ENCODE results near the gene FAM227B. TPM values are rescaled to one million over a fixed set of nuclear protein-coding genes. Genes with fewer than 3 reads are reported as not detected.
A peak's percentile ranks its signal among the peaks of the same experiment; 100 is the strongest.
"Not testable (repeated sequence)": the region's sequence is repeated elsewhere in the genome, so short reads cannot be mapped to it uniquely, and the experiment has no call there.

Gene FAM227B, protein sequence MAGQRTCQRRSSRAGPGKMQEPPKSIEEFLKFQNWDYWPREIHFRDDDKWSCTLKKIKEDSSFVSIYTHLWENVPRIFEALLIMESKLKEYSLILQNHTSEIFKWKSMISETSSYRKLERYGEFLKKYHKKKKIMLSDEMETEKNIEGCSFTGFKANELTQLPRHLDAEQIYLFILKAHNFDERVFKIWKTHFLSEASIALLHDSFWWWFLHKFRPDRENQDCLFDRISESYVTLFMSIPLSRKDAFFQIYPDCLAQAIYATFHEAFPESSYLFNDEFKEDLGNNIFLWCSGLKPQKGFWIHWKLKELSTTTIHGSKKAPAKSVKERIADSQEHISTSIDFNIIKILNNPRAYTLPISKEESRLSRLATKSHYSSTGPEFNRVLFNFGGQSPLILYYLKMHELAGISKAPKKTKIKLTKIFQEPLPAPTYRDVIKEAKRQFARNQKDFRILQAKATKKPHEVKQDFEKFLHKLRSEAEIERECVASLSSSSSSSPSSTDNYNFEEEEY
- 1 to 10 TPM; 2.9 to 4.1 TPM for total RNA-seq

DNA sequence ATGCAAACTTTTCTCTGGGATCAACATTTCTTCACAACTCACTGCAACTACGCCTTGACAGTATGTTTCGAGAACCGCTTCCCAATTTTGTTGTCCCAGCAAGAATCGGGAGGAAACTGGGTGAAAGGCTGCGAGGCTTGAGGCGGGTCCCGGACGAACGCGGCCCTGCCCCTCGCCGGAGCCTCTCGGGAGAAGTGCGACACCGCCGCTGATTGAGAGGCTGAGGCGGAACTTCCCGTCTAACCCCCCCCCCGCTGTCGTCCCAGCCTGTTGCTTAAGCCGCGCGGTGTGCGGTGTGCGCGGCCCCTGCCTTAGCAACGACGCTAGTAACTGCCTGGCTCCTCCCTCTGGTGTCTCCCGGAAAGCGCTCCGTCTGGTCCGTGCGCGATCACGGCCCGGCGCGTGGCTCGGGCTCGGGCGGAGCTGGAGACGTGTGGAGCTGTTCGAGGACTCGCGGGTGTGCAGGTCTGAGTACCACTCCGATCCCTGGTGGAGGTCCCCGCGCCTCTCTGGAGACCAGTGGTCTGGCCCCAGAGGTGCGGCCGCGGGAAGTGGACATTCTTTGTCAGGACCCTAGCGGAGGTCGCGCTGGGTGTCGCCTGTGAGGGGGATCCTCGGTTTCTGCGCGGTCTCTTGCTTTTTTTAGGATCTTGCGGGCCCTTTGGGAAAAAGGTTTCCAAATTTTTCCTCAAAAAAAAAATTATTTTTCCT, at the start of gene FAM227B, which contains the start of gene DTWD1:
Gene FAM227B, minus strand, starts transcription at position 161 of the 711 bp plus-strand sequence. CDS start 5,647 bp downstream, outside the sequence.
Gene DTWD1, plus strand, starts transcription at position 391 of the 711 bp plus-strand sequence. CDS start 4,120 bp downstream, outside the sequence.
- Mint-ChIP-seq H3K4me1 (peaks cover 31% of the 10 kb centered on the region), H3K27me3 (no peaks in the 10 kb centered on the region), H3K4me3 (peak within 1 kb of the TSS; percentile 90), H3K9me3 (peaks cover 7% of the 10 kb centered on the region), H3K27ac (peak within 1 kb of the TSS; percentile 92), H3K36me3 (peaks cover 30% of the 10 kb centered on the region)
- DNase-seq = peak; percentile 93

DNA sequence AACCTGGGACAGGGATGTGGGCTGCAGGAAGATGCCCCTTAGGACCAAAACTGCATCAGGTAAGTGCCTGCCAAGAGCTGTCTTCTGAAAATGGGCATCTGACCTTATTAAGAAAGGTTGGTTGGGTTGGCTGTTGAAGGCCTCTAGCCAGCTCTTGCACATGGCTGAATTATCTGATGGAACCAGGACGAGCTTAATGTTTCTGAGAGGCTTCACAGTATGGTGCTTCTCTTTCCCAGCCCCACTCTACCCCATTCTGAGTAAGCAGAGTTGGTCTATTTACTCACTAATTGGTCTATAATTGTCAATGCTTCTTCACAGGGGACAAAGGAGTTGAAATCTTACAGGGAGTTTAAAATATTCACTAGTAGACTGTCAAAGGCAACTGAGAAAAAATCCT, 48.7 kb upstream of the FAM227B start:
- Mint-ChIP-seq H3K4me3 (no peak overlapping the region), H3K4me1 (no peaks in the 10 kb centered on the region), H3K9me3 (no peaks in the 10 kb centered on the region), H3K27me3 (peaks cover 12% of the 10 kb centered on the region), H3K36me3 (no peaks in the 10 kb centered on the region), H3K27ac (no peak overlapping the region)
- DNase-seq = no peak

DNA sequence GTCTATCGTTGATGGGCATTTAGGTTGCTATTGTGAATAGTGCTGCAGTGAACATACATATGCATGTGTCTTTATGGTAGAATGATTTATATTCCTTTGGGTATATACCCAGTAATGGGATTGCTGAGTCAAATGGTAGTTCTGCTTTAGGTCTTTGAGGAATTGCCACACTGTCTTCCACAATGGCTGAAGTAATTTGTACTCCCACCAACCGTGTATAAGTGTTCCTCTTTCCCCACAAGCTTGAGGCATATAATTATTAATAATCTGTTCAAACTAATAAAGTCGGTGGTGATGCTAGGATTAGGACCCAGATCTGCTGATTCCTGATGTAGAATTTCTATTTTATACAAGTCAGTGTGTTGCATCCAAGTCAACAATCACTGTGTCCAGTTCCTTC, 45.9 kb upstream of the FAM227B start:
- H3K36me3 Mint-ChIP-seq, DNase-seq, H3K4me1 Mint-ChIP-seq, H3K9me3 Mint-ChIP-seq, H3K27me3 Mint-ChIP-seq, H3K4me3 Mint-ChIP-seq, H3K27ac Mint-ChIP-seq: not testable (repeated sequence)

DNA sequence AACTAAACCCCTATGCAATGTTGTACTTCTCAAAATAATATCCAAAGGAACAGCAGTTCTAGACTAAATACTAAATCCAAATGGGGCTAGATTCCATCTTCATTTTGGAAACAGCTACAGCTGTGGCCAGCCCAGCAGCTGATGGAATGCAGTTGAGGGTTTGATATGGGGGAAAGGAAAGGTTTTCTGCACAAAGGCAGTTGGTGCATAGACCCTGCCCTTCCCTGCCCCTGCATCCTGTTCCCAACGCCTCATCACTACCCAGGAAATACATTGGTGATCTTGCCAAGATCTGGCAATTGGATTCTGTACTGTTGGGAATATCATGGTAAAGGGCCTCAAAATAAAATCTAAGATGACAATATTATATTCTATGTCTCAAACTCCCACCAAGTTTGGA, 44.1 kb upstream of the FAM227B start:
- H3K4me1 Mint-ChIP-seq = no peaks in the 10 kb centered on the region
- no peak overlapping the region for H3K4me3 Mint-ChIP-seq
- no peaks in the 10 kb centered on the region for H3K9me3 Mint-ChIP-seq
- H3K36me3 Mint-ChIP-seq = no peaks in the 10 kb centered on the region
- no peak overlapping the region for H3K27ac Mint-ChIP-seq
- DNase-seq = no peak
- H3K27me3 Mint-ChIP-seq = peaks cover 7% of the 10 kb centered on the region

DNA sequence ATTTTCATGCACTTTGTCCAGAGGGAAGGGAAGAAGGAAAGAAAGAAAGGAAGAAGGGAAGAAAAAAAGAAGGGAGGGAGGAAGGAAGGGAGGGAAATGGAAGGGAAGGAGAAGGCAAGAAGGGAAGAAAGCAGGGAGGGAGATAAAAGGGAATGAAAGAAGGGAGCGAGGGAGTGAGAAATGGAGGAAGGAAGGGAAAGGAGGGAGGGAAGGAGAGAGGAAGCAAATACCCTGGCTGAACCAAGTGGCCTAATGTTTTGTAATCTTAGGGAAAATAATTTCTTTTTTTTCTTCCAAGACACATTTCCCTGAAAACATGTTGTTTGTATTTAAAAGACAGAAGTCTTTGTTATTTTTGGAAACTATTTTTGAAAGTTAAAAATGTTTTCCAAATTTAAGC, 36.1 kb upstream of the FAM227B start:
- H3K4me1 Mint-ChIP-seq = no peaks in the 10 kb centered on the region
- peaks cover 11% of the 10 kb centered on the region for H3K9me3 Mint-ChIP-seq
- no peak for DNase-seq
- peaks cover 3% of the 10 kb centered on the region for H3K27me3 Mint-ChIP-seq
- H3K36me3 Mint-ChIP-seq = no peaks in the 10 kb centered on the region
- H3K27ac Mint-ChIP-seq = no peak overlapping the region
- H3K4me3 Mint-ChIP-seq = no peak overlapping the region

DNA sequence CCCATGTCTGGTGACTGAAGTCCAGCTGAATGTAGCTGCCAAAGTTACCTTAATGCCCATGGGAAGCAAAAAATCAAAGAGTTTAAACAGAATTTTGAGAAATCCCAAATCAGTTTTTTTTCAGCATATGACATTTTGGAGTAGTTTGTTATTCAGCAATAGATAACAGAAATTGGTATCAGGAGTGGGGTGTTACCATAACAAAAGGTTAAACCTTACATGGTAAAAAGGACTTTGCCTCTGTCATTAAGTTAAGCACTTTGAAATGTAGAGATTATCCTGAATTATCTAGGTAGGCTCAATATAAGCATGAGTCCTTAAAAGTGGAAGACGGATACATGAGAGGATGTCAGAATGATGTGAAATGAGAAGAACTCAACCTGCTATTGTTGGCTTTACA, 32.3 kb upstream of the FAM227B start:
- Mint-ChIP-seq H3K36me3 (no peaks in the 10 kb centered on the region), H3K4me3 (no peak overlapping the region), H3K27ac (no peak overlapping the region), H3K4me1 (no peaks in the 10 kb centered on the region), H3K27me3 (no peaks in the 10 kb centered on the region), H3K9me3 (peaks cover 9% of the 10 kb centered on the region)
- DNase-seq = no peak

DNA sequence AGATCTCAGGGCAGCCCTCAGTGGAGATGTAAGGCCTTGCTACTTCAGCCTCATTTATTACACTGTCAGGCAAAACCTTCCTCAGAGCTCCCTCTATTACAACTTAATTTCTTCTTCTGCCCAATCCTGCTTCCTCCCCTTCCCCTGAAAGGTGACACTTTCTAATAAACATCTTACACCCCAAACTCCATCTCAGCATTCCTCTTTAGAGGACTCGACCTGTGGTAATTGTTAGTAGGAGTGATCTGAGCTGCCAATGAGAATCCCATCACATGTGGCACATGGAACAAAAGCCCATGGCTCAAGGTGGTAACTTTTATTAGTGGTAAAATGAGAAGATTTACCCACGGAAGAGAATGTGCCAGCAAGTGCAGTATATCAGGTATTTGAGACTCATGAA, 30.1 kb upstream of the FAM227B start:
- Mint-ChIP-seq H3K27ac (no peak overlapping the region), H3K36me3 (peaks cover 3% of the 10 kb centered on the region), H3K4me3 (no peak overlapping the region), H3K4me1 (no peaks in the 10 kb centered on the region), H3K9me3 (peaks cover 9% of the 10 kb centered on the region), H3K27me3 (no peaks in the 10 kb centered on the region)
- no peak for DNase-seq

DNA sequence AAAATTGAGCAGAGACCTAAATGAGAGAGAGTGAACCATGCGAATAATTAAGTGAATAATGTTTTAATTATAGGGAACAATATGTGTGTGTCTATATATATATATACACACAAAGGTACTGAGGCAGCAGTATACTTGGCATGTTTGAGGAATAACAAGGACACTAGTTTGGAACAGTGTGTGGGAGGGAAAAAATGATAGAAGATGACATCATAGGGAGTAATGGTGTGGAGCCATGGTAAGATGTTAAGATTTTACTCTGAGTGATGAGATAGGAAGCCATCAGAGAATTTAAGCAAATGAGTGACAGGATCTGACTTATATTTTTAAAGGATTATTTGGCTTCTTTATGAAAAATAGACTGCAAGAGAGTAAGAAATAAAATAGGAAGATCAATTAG, 29.4 kb upstream of the FAM227B start:
- H3K36me3 Mint-ChIP-seq = peaks cover 4% of the 10 kb centered on the region
- H3K27ac Mint-ChIP-seq = no peak overlapping the region
- no peak overlapping the region for H3K4me3 Mint-ChIP-seq
- H3K9me3 Mint-ChIP-seq = peaks cover 9% of the 10 kb centered on the region
- DNase-seq = no peak
- no peaks in the 10 kb centered on the region for H3K27me3 Mint-ChIP-seq
- no peaks in the 10 kb centered on the region for H3K4me1 Mint-ChIP-seq

DNA sequence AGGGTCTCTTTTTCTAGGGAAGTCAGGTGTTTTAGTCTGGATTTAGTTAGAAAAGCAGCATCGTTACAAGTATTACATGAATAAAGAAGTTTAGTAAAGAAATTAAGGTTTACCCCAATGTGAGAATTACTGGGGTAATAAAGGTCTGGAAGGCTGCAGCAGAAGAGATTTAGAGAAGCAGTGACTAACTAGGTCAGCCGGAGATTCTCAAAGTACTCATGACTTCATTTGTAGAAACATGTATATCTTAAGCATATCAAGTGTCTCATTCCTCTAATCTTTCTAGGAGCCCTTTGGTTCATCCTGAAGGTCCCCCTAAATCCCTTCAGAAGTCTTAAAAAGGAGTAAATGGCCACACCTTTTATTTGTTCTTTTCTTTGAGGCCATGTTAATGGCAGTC, 26.3 kb upstream of the FAM227B start:
- no peak for DNase-seq
- H3K9me3 Mint-ChIP-seq = no peaks in the 10 kb centered on the region
- peaks cover 13% of the 10 kb centered on the region for H3K36me3 Mint-ChIP-seq
- no peaks in the 10 kb centered on the region for H3K4me1 Mint-ChIP-seq
- H3K4me3 Mint-ChIP-seq = no peak overlapping the region
- no peaks in the 10 kb centered on the region for H3K27me3 Mint-ChIP-seq
- no peak overlapping the region for H3K27ac Mint-ChIP-seq

DNA sequence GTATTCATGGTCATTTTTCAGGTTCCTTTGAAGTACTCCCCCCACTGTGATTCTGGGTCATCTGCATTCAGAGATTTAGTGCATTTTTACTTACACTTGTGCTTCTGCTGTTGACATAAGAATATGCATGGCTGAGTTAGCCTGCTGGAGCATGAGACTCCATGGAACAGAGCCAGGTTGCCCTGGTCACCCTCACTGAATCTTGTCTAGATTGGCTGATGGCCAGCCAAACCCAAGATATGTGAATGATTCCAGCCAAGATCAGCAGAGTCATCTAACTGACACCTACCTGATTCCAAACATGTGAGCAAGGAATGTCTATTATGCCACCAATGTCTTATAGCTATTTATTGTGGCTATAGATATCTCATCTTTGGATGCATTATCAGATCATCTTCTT, 25.3 kb upstream of the FAM227B start:
- Mint-ChIP-seq H3K27ac (no peak overlapping the region), H3K9me3 (no peaks in the 10 kb centered on the region)

DNA sequence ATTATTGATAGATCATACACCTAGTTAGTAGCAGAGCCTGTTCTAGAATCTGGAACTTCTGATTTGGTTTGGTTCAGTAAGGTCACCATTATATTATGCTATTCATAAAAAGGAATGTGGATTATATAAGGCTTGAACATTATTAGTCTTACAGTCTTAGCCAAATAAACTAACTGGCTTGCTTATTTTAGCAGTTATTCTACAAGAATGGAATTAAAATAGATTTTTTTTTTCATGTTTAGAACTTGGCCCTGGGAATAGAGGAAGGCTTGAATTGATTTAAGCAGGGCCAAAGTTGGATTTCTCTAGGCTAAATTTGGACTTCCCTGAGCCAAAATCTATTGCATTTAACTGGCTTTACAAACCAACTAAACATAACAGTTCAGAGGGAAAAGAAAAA, 24.7 kb upstream of the FAM227B start:
- Mint-ChIP-seq H3K27ac (no peak overlapping the region), H3K4me3 (no peak overlapping the region), H3K27me3 (no peaks in the 10 kb centered on the region), H3K36me3 (peaks cover 16% of the 10 kb centered on the region), H3K4me1 (no peaks in the 10 kb centered on the region), H3K9me3 (no peaks in the 10 kb centered on the region)
- DNase-seq = no peak

More for the DNA sequence above, 25.3 kb upstream of the FAM227B start:
- H3K4me3 Mint-ChIP-seq = no peak overlapping the region
- H3K4me1 Mint-ChIP-seq = no peaks in the 10 kb centered on the region
- peaks cover 16% of the 10 kb centered on the region for H3K36me3 Mint-ChIP-seq
- no peak for DNase-seq
- no peaks in the 10 kb centered on the region for H3K27me3 Mint-ChIP-seq

DNA sequence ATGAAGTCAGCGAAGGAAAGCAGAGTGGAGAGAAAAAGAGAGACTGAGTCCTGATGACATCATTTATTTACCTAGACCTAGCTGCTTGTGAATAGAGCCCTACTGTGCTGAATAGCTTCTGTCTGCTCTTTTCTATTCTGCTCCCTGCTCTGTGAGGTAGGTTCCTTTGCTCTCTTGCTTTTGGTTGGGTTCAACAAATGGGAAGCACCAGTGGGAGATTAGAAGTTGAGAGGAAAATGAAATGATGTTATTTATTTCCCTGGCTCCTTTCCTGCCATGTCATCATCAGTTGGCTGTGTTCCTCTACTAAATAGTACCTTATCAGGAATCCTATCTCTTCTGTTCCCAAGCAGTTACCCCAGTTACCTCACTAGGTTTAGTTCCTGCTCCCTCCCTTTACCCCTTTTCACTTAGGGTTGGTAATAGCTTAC, 23.8 kb upstream of the FAM227B start:
- DNase-seq = no peak
- H3K4me1 Mint-ChIP-seq = no peaks in the 10 kb centered on the region

DNA sequence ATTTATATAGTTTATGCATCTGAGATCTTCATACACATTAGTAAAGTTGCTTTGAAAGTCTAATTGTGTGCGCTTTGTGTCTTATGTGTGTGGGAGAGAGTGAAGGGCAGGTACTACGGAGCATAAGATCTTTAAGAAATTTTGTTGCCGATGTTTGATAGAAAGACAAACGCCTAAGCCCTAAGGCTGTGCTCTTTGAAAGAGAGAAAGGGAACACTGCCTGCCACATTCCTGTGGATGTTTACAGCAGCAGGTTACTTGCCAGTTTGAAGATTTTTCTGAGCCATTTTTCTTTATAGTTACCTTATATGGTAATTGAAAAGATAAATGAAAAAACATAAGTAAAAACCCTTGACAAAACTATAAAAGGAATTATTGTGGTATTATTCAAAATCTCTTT, 17.2 kb upstream of the FAM227B start:
- Mint-ChIP-seq H3K9me3 (no peaks in the 10 kb centered on the region), H3K4me3 (no peak overlapping the region), H3K27ac (no peak overlapping the region), H3K4me1 (peaks cover 4% of the 10 kb centered on the region), H3K36me3 (peaks cover 15% of the 10 kb centered on the region), H3K27me3 (no peaks in the 10 kb centered on the region)
- DNase-seq = no peak

More for the DNA sequence above, 23.8 kb upstream of the FAM227B start:
- Mint-ChIP-seq H3K27ac (peak overlapping the region; percentile 20), H3K4me3 (no peak overlapping the region), H3K27me3 (no peaks in the 10 kb centered on the region), H3K36me3 (peaks cover 16% of the 10 kb centered on the region), H3K9me3 (no peaks in the 10 kb centered on the region)

DNA sequence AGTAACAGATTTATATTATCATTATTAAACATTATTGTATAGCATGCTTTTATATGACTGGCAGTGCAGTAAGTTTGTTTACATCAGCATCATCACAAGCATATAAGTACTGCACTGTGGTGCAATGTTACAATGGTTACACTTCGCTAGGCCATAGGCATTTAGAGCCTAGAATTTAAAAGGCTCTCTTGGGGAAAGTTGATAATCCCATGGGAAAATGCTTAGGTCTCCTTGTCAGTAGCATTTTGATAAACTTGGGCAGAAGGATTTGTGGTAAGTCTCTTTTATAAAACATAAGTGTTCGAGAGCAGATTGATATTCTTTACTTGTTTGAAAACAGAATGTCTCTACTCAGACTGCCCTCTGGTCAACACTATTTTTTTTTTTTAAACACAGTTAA, 7.8 kb upstream of the FAM227B start:
- H3K27ac Mint-ChIP-seq = no peak overlapping the region
- H3K4me1 Mint-ChIP-seq = peaks cover 9% of the 10 kb centered on the region
- H3K27me3 Mint-ChIP-seq = no peaks in the 10 kb centered on the region
- peaks cover 23% of the 10 kb centered on the region for H3K36me3 Mint-ChIP-seq
- H3K9me3 Mint-ChIP-seq = peaks cover 4% of the 10 kb centered on the region
- no peak overlapping the region for H3K4me3 Mint-ChIP-seq
- no peak for DNase-seq

DNA sequence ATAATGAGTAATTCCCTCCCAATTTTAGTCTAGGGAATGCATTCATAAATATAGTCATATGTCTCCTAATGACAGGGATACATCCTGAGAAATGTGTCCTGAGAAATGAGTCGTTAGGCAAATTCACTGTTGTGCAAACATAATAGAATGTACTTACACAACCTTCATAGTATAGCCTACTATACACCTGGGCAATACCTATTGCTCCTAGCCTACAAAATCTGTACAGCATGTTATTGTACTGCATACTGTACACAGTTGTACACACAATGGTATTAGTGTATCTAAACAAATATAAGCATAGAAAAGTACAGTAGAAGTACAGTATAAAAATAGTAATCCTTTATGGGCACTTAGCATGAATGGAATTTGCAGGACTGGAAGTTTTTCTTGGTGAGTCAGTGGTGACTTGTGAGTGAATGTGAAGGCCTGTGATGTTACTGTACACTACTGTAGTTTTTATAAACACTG, 6.8 kb upstream of the FAM227B start:
- DNase-seq = no peak
- Mint-ChIP-seq H3K36me3 (peaks cover 27% of the 10 kb centered on the region), H3K27ac (no peak overlapping the region)

More for the DNA sequence above, 6.8 kb upstream of the FAM227B start:
- H3K27me3 Mint-ChIP-seq = no peaks in the 10 kb centered on the region
- H3K4me3 Mint-ChIP-seq = no peak overlapping the region
- peaks cover 4% of the 10 kb centered on the region for H3K9me3 Mint-ChIP-seq
- peaks cover 16% of the 10 kb centered on the region for H3K4me1 Mint-ChIP-seq
